GM19397 (cell line): ENCODE results near the gene ABHD17B.
A peak's percentile ranks its signal among the peaks of the same experiment; 100 is the strongest.
"Not testable (repeated sequence)": the region's sequence is repeated elsewhere in the genome, so short reads cannot be mapped to it uniquely, and the experiment has no call there.

Source experiments
- ATAC-seq: cut with Tn5 transposase; IDR thresholded peaks from one replicate; pipeline ENCODE4 v1.9.1; 2021; ENCODE audit warnings: mild to moderate bottlenecking, moderate library complexity; ENCODE audit not compliant: unreplicated experiment

The ABHD17B gene

GRCh38 chr9:71911061-71911907 lies at the start of gene ABHD17B, which contains the start of gene C9orf85:
ABHD17B (minus strand) TSS chr9:71911193; CDS start chr9:71875080, 36,113 bp downstream.
C9orf85 (plus strand) TSS chr9:71911639; CDS start chr9:71911735, 96 bp downstream.
- ATAC-seq = peak; percentile 92

GRCh38 chr9:71955300-71955915 lies 44.4 kb upstream of the ABHD17B start:
- ATAC-seq = peak; percentile 77

GRCh38 chr9:71954652-71955051 lies 43.7 kb upstream of the ABHD17B start:
- not testable (repeated sequence) for ATAC-seq

- no peak for ATAC-seq
Measured at GRCh38 chr9:71944754-71945375, 33.9 kb upstream of the ABHD17B start.

- no peak for ATAC-seq
Measured at GRCh38 chr9:71941998-71942567, 31.1 kb upstream of the ABHD17B start.

- no peak for ATAC-seq
Measured at GRCh38 chr9:71941060-71941568, 30.1 kb upstream of the ABHD17B start.

- ATAC-seq = no peak
Measured at GRCh38 chr9:71937898-71938297, 26.9 kb upstream of the ABHD17B start.

GRCh38 chr9:71937070-71937625 lies 26.2 kb upstream of the ABHD17B start:
- ATAC-seq = no peak

GRCh38 chr9:71936066-71936465 lies 25.1 kb upstream of the ABHD17B start:
- no peak for ATAC-seq

GRCh38 chr9:71931166-71931565 lies 20.2 kb upstream of the ABHD17B start:
- no peak for ATAC-seq

GRCh38 chr9:71929791-71930440 lies 18.9 kb upstream of the ABHD17B start:
- ATAC-seq = no peak

GRCh38 chr9:71929223-71929622 lies 18.2 kb upstream of the ABHD17B start:
- no peak for ATAC-seq

GRCh38 chr9:71928806-71929205 lies 17.8 kb upstream of the ABHD17B start:
- ATAC-seq = no peak

GRCh38 chr9:71928376-71928775 lies 17.4 kb upstream of the ABHD17B start:
- no peak for ATAC-seq

GRCh38 chr9:71925834-71926233 lies 14.8 kb upstream of the ABHD17B start:
- no peak for ATAC-seq

- no peak for ATAC-seq
Measured at GRCh38 chr9:71924576-71924975, 13.6 kb upstream of the ABHD17B start.

- no peak for ATAC-seq
Measured at GRCh38 chr9:71921190-71921814, 10.3 kb upstream of the ABHD17B start.

GRCh38 chr9:71920456-71921189 lies 9.6 kb upstream of the ABHD17B start:
- ATAC-seq = no peak

GRCh38 chr9:71918419-71918818 lies 7.4 kb upstream of the ABHD17B start:
- ATAC-seq = no peak
